Neural cell (in vitro differentiated cells): ENCODE data around the gene SLC22A16. TPM values are rescaled to one million over a fixed set of nuclear protein-coding genes. Genes with fewer than 3 reads are reported as not detected.

Source experiments
- H2AFZ ChIP-seq: fragments of 200-600, 300-800 bp; sonication (generic), shearing (Covaris generic); 2 replicates; pipeline ENCODE4 v1.6.0; 2014; ENCODE audit warnings: low read depth, mild to moderate bottlenecking, antibody characterized with exemption, low read length, moderate library complexity
- H3F3A ChIP-seq: fragments of 200-600 bp; shearing (Covaris generic); 2 replicates; pipeline ENCODE4 v1.6.1; 2016; ENCODE audit warnings: mild to moderate bottlenecking, moderate library complexity, mixed read lengths, antibody characterized with exemption, low read length; ENCODE audit not compliant: insufficient read depth, poor library complexity, severe bottlenecking
- H3K27ac ChIP-seq: fragments of 200-600, 300-800 bp; sonication (generic), shearing (Covaris generic); 2 replicates; pipeline ENCODE4 v1.5.1; 2014; ENCODE audit warnings: mild to moderate bottlenecking, low read length, moderate library complexity
- H3K27me3 ChIP-seq: fragments of 300-800, 200-600 bp; sonication (generic), shearing (Covaris generic); 2 replicates; pipeline ENCODE4 v1.6.0; 2014; ENCODE audit warnings: mild to moderate bottlenecking, low read depth, low read length, moderate library complexity; ENCODE audit not compliant: insufficient read depth
- H3K36me3 ChIP-seq: fragments of 300-800, 200-600 bp; sonication (generic), shearing (Covaris generic); 2 replicates; pipeline ENCODE4 v1.5.1; 2014; ENCODE audit warnings: mild to moderate bottlenecking, antibody characterized with exemption, low read length, moderate library complexity; ENCODE audit not compliant: insufficient read depth
- H3K4me2 ChIP-seq: fragments of 300-800, 200-600 bp; sonication (generic), shearing (Covaris generic); 2 replicates; pipeline ENCODE4 v1.6.0; 2014; ENCODE audit warnings: mild to moderate bottlenecking, low read length
- H3K4me3 ChIP-seq: fragments of 300-800, 200-600 bp; sonication (generic), shearing (Covaris generic); 2 replicates; pipeline ENCODE4 v1.5.1; 2014; ENCODE audit warnings: mild to moderate bottlenecking, low read length, moderate library complexity
- H3K79me2 ChIP-seq: fragments of 200-600 bp; shearing (Covaris generic); replicated peaks from 2 replicates; pipeline ENCODE4 v1.6.0; 2014; ENCODE audit warnings: mild to moderate bottlenecking, low read length, moderate library complexity; ENCODE audit not compliant: insufficient read depth
- H3K9ac ChIP-seq: fragments of 300-800, 200-600 bp; sonication (generic), shearing (Covaris generic); 2 replicates; pipeline ENCODE4 v1.6.1; 2016; ENCODE audit warnings: mild to moderate bottlenecking, low read length, mixed read lengths
- H3K9me2 ChIP-seq: fragments of 200-600 bp; shearing (Covaris generic); 2 replicates; pipeline ENCODE4 v1.6.1; 2016; ENCODE audit warnings: mild to moderate bottlenecking, low read length, mixed read lengths; ENCODE audit not compliant: insufficient read depth
- H3K9me3 ChIP-seq: fragments of 200-600, 300-800 bp; sonication (generic), shearing (Covaris generic); 2 replicates; pipeline ENCODE4 v1.6.1; 2016; ENCODE audit warnings: mild to moderate bottlenecking, mixed run types, low read length, moderate library complexity, mixed read lengths
- H4K20me1 ChIP-seq: fragments of 200-600 bp; shearing (Covaris generic); 2 replicates; pipeline ENCODE4 v1.6.1; 2016; ENCODE audit warnings: mild to moderate bottlenecking, mixed run types; ENCODE audit not compliant: insufficient read depth
- EZH2 ChIP-seq: fragments of 200-600, 300-800 bp; shearing (Covaris generic), sonication (generic); IDR thresholded peaks from 2 replicates; pipeline ENCODE4 v1.6.1; 2014; ENCODE audit warnings: antibody characterized with exemption, low read length, borderline replicate concordance, mild to moderate bottlenecking; ENCODE audit not compliant: insufficient read depth, poor library complexity, severe bottlenecking
- MXI1 ChIP-seq: fragments of 450-650 bp; conservative IDR thresholded peaks from 2 replicates; pipeline ENCODE4 v1.6.1; 2014; ENCODE audit warnings: antibody characterized with exemption, mild to moderate bottlenecking; ENCODE audit not compliant: poor library complexity, severe bottlenecking
- RAD21 ChIP-seq: fragments of 450-650 bp; conservative IDR thresholded peaks from 2 replicates; pipeline ENCODE4 v1.6.1; 2014; ENCODE audit warnings: antibody characterized with exemption, mild to moderate bottlenecking, moderate library complexity
- REST ChIP-seq: IDR thresholded peaks from 2 replicates; pipeline ENCODE4 v1.6.1; 2012; ENCODE audit warnings: borderline replicate concordance
- SMC3 ChIP-seq: fragments of 450-650 bp; conservative IDR thresholded peaks from 2 replicates; pipeline ENCODE4 v1.6.1; 2014; ENCODE audit warnings: antibody characterized with exemption, mild to moderate bottlenecking, moderate library complexity; ENCODE audit not compliant: poor library complexity
- TAF1 ChIP-seq: IDR thresholded peaks from 2 replicates; pipeline ENCODE4 v1.6.1; 2012; ENCODE audit warnings: low read depth
- polyA plus RNA-seq: library from polyadenylated mRNA; depleted of rRNA; stranded (reverse); fragments of >200 nt; gene quantifications from 2 replicates; pipeline ENCODE4 v1.2.3, GENCODE V29; 2014

The SLC22A16 gene
- polyA plus RNA-seq, 1 donor from 2014 or later = not detected

- H3K79me2 ChIP-seq = no peaks in the 10 kb centered on the region
- H3K9me2 ChIP-seq = no peaks in the 10 kb centered on the region
- H3K36me3 ChIP-seq = no peaks in the 10 kb centered on the region
- TF ChIP-seq REST = no peak
- no peak for TF ChIP-seq TAF1
- H3K27ac ChIP-seq = no peak overlapping the region
- no peaks in the 10 kb centered on the region for H3F3A ChIP-seq
- no peak overlapping the region for H3K9ac ChIP-seq
- no peaks in the 10 kb centered on the region for H3K9me3 ChIP-seq
- H3K27me3 ChIP-seq = no peaks in the 10 kb centered on the region
- no peak overlapping the region for H3K4me3 ChIP-seq
- no peaks in the 10 kb centered on the region for H4K20me1 ChIP-seq
- no peak overlapping the region for H2AFZ ChIP-seq
- H3K4me2 ChIP-seq = no peak overlapping the region
Observed at GRCh38 chr6:110434961-110435602, 41.3 kb downstream of the SLC22A16 start.

- Histone ChIP-seq H3F3A (no peaks in the 10 kb centered on the region), H3K4me2 (no peak overlapping the region), H4K20me1 (no peaks in the 10 kb centered on the region), H3K79me2 (no peaks in the 10 kb centered on the region), H3K4me3 (no peak overlapping the region), H2AFZ (no peak overlapping the region), H3K27me3 (no peaks in the 10 kb centered on the region), H3K36me3 (no peaks in the 10 kb centered on the region), H3K9me3 (no peaks in the 10 kb centered on the region), H3K27ac (no peak overlapping the region), H3K9me2 (no peaks in the 10 kb centered on the region), H3K9ac (no peak overlapping the region)
- TF ChIP-seq MXI1 = no peak
- no peak for TF ChIP-seq RAD21
- no peak for TF ChIP-seq SMC3
- TF ChIP-seq REST = no peak
- TF ChIP-seq EZH2 = no peak
Observed at GRCh38 chr6:110432285-110432900, 44.0 kb downstream of the SLC22A16 start.
